HepG2 (cell line): ENCODE measurements around the gene TTLL11. TPM values are rescaled to one million over a fixed set of nuclear protein-coding genes. Genes with fewer than 3 reads are reported as not detected.

Experiments used
- ATAC-seq: fragments of 200-7000 bp; cut with Tn5 transposase; 3 replicates; pipeline ENCODE4 v1.9.1; 2020; ENCODE audit warnings: mild to moderate bottlenecking, moderate library complexity
- BruUV-seq: library from RNA; stranded (reverse); fragments of 400-500 nt; replicated peaks from 2 replicates; lab custom pipeline; 2021; lab: Mats Ljungman, UMichigan
- CTCF ChIA-PET: fragments of 300-600 bp; formaldehyde crosslinking; extraction: SDS; loops from one replicate; lab custom pipeline; 2021; ENCODE audit warnings: low total read pairs, inconsistent platforms, low intra/inter-chr PET ratio; lab: Yijun Ruan, JAX
- POLR2A ChIA-PET: fragments of 350-600 bp; sonication (Branson Sonifier 250); formaldehyde crosslinking; loops from one replicate; lab custom pipeline; 2020; ENCODE audit warnings: antibody characterized with exemption, inconsistent platforms; lab: Yijun Ruan, JAX
- DNase-seq: peaks from one replicate; pipeline ENCODE4 v3.0.0-alpha.2; 2015; ENCODE audit warnings: low spot score
- FAIRE-seq: peaks from 3 replicates; lab custom pipeline; 2011; peaks lifted over from hg19 to GRCh38; lab: Jason Lieb, UNC
- H2AFZ ChIP-seq: one replicate; pipeline ENCODE4 v1.6.1; 2011; ENCODE audit warnings: low read length, inconsistent platforms
- H3K27ac ChIP-seq: fragments of 300-600 bp; 3 replicates; pipeline ENCODE4 v1.8.0; 2011; ENCODE audit warnings: mixed run types, mild to moderate bottlenecking, mixed read lengths, low read length, inconsistent platforms; ENCODE audit not compliant: insufficient read depth; ENCODE audit errors: extremely low read length
- H3K27me3 ChIP-seq, 2 experiments: fragments of 200-600 bp in 1 of 2; 2 replicates in 1 of 2; 3 replicates in 1 of 2; pipeline versions ENCODE4 v1.6.0 to v1.8.0; 2011; ENCODE audit warnings: low read length in 2 of 2, mild to moderate bottlenecking in 2 of 2, moderate library complexity in 2 of 2, inconsistent platforms in 1 of 2; ENCODE audit not compliant: insufficient read depth in 2 of 2, control insufficient read depth in 1 of 2
- H3K36me3 ChIP-seq, 2 experiments: fragments of 200-600 bp in 1 of 2; replicated peaks in 1 of 2; 2 replicates in 1 of 2; 3 replicates in 1 of 2; pipeline versions ENCODE4 v1.5.1 to v1.8.0; 2011; ENCODE audit warnings: low read length in 2 of 2, inconsistent platforms in 1 of 2; ENCODE audit not compliant: insufficient read depth in 2 of 2, control insufficient read depth in 1 of 2
- H3K4me1 ChIP-seq: 2 replicates; pipeline ENCODE4 v1.5.1; 2012; ENCODE audit warnings: low read length, inconsistent platforms; ENCODE audit not compliant: insufficient read depth
- H3K4me2 ChIP-seq: 2 replicates; pipeline ENCODE4 v1.6.0; 2011; ENCODE audit warnings: low read depth, low read length, inconsistent platforms
- H3K4me3 ChIP-seq, 3 experiments: fragments of 200-600 bp in 1 of 3; sonication (generic), shearing (Covaris generic) in 1 of 3; replicated peaks in 1 of 3; 2 replicates each; pipeline ENCODE4 v1.5.1; 2011 to 2016; ENCODE audit warnings: low read length in 3 of 3, inconsistent platforms in 2 of 3, low read depth in 2 of 3, mild to moderate bottlenecking in 2 of 3, control low read depth in 1 of 3, mixed read lengths in 1 of 3; ENCODE audit not compliant: insufficient read depth in 1 of 3
- H3K79me2 ChIP-seq: one replicate; pipeline ENCODE4 v1.6.1; 2011; ENCODE audit warnings: low read length, inconsistent platforms; ENCODE audit not compliant: insufficient read depth
- H3K9ac ChIP-seq: 2 replicates; pipeline ENCODE4 v1.6.0; 2011; ENCODE audit warnings: mild to moderate bottlenecking, low read depth, low read length, inconsistent platforms; ENCODE audit not compliant: insufficient read depth
- H3K9me3 ChIP-seq: 2 replicates; pipeline ENCODE4 v1.5.1; 2012; ENCODE audit warnings: mild to moderate bottlenecking, low read length
- H4K20me1 ChIP-seq: 2 replicates; pipeline ENCODE4 v1.6.0; 2011; ENCODE audit warnings: inconsistent platforms, mild to moderate bottlenecking, low read length, moderate library complexity; ENCODE audit not compliant: insufficient read depth
- ESRRA ChIP-seq: sonication (generic); formaldehyde crosslinking; IDR thresholded peaks from 2 replicates; pipeline ENCODE4 v1.5.1; 2020; ENCODE audit warnings: mild to moderate bottlenecking, low read depth, missing genetic modification reagents
- FOXK1 ChIP-seq: sonication (generic); formaldehyde crosslinking; IDR thresholded peaks from 2 replicates; pipeline ENCODE4 v1.4.0; 2020; ENCODE audit warnings: low read depth, missing genetic modification reagents, borderline replicate concordance
- HMGA1 ChIP-seq: sonication (generic); formaldehyde crosslinking; conservative IDR thresholded peaks from 2 replicates; pipeline ENCODE4 v1.4.0; 2020; ENCODE audit warnings: missing genetic modification reagents
- KAT2B ChIP-seq: fragments of 150-350 bp; IDR thresholded peaks from 2 replicates; pipeline ENCODE4 v1.6.1; 2014; ENCODE audit warnings: low read depth, low read length, borderline replicate concordance
- MXI1 ChIP-seq: IDR thresholded peaks from 3 replicates; pipeline ENCODE4 v1.6.1; 2012; ENCODE audit warnings: low read depth, low read length, inconsistent platforms, borderline replicate concordance
- PITX1 ChIP-seq: sonication (generic); formaldehyde crosslinking; IDR thresholded peaks from 2 replicates; pipeline ENCODE4 v1.5.1; 2020; ENCODE audit warnings: mild to moderate bottlenecking, missing genetic modification reagents
- SIX4 ChIP-seq: sonication (generic); formaldehyde crosslinking; IDR thresholded peaks from 2 replicates; pipeline ENCODE4 v1.4.0; 2020; ENCODE audit warnings: missing genetic modification reagents
- SMC3 ChIP-seq: IDR thresholded peaks from 2 replicates; pipeline ENCODE4 v1.6.1; 2011; ENCODE audit warnings: low read length, improper control_type of control experiment
- ZNF24 ChIP-seq: fragments of 450-650 bp; IDR thresholded peaks from 2 replicates; pipeline ENCODE4 v1.6.1; 2017; ENCODE audit warnings: antibody characterized with exemption, mild to moderate bottlenecking
- ZNF30 ChIP-seq: sonication (generic); formaldehyde crosslinking; IDR thresholded peaks from 2 replicates; pipeline ENCODE4 v1.5.0; 2020; ENCODE audit warnings: mild to moderate bottlenecking, missing genetic modification reagents
- ZNF44 ChIP-seq: sonication (generic); formaldehyde crosslinking; IDR thresholded peaks from 2 replicates; pipeline ENCODE4 v1.5.1; 2020; ENCODE audit warnings: mild to moderate bottlenecking, missing genetic modification reagents
- ZNF543 ChIP-seq: sonication (generic); formaldehyde crosslinking; IDR thresholded peaks from 2 replicates; pipeline ENCODE4 v1.4.0; 2020; ENCODE audit warnings: mild to moderate bottlenecking, missing genetic modification reagents
- WGBS: methylation state at CpG from one replicate; pipeline ENCODE4 v1.1.6; 2017; ENCODE audit warnings: low lambda C conversion rate; 5-methylcytosine and 5-hydroxymethylcytosine counted together
- in situ Hi-C: cut with HindIII; loops from 2 replicates; pipeline ENCODE4 v1.10.0; 2017; ENCODE audit warnings: low pct_unique_long_range_greater_than_20kb; ENCODE audit not compliant: extremely low pct_ligation_motif_present
- intact Hi-C: fragments of 100-400 bp; cut with micrococcal nuclease; formaldehyde crosslinking; loops from one replicate; pipeline ENCODE4 v1.10.0; 2022; ENCODE audit not compliant: unreplicated experiment
- polyA plus RNA-seq, 8 experiments: library from polyadenylated mRNA; depleted of rRNA in 3 of 8; stranded (reverse) in 7 of 8; unstranded in 1 of 8; fragments of >200 nt; fragmentation: Illumina TruSeq in 4 of 8; extraction: Trizol in 4 of 8; gene quantifications; 2 replicates each; pipeline versions ENCODE4 v1.2.1 to v1.2.3, GENCODE V29; 2011 to 2016; ENCODE audit warnings: low read depth in 4 of 8, missing spikeins in 1 of 8, mixed read lengths in 1 of 8; ENCODE audit not compliant: insufficient read depth in 1 of 8
- total RNA-seq, 5 experiments: library from RNA; depleted of rRNA; stranded (reverse); fragments of >200 nt; fragmentation: Illumina TruSeq; extraction: Trizol; gene quantifications; 2 replicates each; pipeline ENCODE4 v1.2.3, GENCODE V29; 2016; ENCODE audit warnings: low read depth in 1 of 5
- TF ChIP-seq, protein P1 (sequence below): sonication (generic); formaldehyde crosslinking; IDR thresholded peaks from 2 replicates; pipeline ENCODE4 v1.8.1; 2023; ENCODE audit warnings: mild to moderate bottlenecking, inconsistent platforms, moderate library complexity, missing genetic modification reagents, borderline replicate concordance
- TF ChIP-seq, protein P2 (sequence below): sonication (generic); formaldehyde crosslinking; IDR thresholded peaks from 2 replicates; pipeline ENCODE4 v1.8.0; 2022; ENCODE audit warnings: mild to moderate bottlenecking, missing genetic modification reagents, moderate library complexity
- TF ChIP-seq, protein P3 (sequence below): sonication (generic); formaldehyde crosslinking; IDR thresholded peaks from 2 replicates; pipeline ENCODE4 v1.4.0; 2020; ENCODE audit warnings: missing genetic modification reagents

TTLL11 gene
- total and polyA plus RNA-seq, 2 of the 13 experiments (the other 11 are each of a cell fraction or from before 2014, with no cell fraction given), result 4.5 to 5.2 TPM

DNA sequence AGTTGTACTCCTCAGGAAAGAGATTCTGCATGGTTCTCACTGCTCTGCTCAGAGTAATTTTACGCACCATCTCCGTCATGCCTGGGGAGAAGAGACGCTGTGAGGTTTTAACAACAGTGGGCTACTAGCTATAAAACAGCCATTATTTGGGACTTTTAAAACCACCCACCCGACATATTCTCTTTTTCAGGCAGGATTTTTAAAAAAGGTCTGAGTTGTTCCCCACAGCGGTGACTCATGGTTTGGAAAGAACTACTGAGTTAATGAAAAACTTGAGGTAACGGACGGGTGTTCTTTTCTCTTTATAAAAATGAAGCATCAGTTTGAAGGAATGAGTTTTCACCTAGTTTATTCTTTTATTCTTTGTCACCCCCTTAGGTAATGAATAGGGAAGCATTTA is 61.3 kb downstream of the TTLL11 start:
- no TSS peak for BruUV-seq
- Histone ChIP-seq H3K9ac (no peak overlapping the region), H3K36me3 (no peaks in the 10 kb centered on the region), H4K20me1 (no peaks in the 10 kb centered on the region), H3K4me1 (no peaks in the 10 kb centered on the region), H3K27ac (no peak overlapping the region), H3K4me2 (no peak overlapping the region), H3K4me3 (no peak overlapping the region), H3K9me3 (no peaks in the 10 kb centered on the region), H3K79me2 (no peaks in the 10 kb centered on the region), H3K27me3 (no peaks in the 10 kb centered on the region), H2AFZ (no peak overlapping the region)
- in situ Hi-C loops, result no loop called here
- intact Hi-C loops, result no loop called here
- ChIA-PET POLR2A (no interaction called here), CTCF (no interaction called here)
- FAIRE-seq (no peak), ATAC-seq (no peak), DNase-seq (no peak)
- TF ChIP-seq, protein P1, sequence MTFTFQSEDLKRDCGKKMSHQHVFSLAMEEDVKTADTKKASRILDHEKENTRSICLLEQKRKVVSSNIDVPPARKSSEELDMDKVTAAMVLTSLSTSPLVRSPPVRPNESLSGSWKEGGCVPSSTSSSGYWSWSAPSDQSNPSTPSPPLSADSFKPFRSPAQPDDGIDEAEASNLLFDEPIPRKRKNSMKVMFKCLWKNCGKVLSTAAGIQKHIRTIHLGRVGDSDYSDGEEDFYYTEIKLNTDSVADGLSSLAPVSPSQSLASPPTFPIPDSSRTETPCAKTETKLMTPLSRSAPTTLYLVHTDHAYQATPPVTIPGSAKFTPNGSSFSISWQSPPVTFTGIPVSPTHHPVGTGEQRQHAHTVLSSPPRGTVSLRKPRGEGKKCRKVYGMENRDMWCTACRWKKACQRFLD, result no peak
- TF ChIP-seq, protein P2, sequence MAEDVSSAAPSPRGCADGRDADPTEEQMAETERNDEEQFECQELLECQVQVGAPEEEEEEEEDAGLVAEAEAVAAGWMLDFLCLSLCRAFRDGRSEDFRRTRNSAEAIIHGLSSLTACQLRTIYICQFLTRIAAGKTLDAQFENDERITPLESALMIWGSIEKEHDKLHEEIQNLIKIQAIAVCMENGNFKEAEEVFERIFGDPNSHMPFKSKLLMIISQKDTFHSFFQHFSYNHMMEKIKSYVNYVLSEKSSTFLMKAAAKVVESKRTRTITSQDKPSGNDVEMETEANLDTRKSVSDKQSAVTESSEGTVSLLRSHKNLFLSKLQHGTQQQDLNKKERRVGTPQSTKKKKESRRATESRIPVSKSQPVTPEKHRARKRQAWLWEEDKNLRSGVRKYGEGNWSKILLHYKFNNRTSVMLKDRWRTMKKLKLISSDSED, result no peak
- no peak for TF ChIP-seq ESRRA (CRISPR knock-in tag)
- no peak for TF ChIP-seq ZNF30 (CRISPR knock-in tag)
- no peak for TF ChIP-seq FOXK1 (CRISPR knock-in tag)
- no peak for TF ChIP-seq ZNF24
- TF ChIP-seq MXI1, result no peak
- no peak for TF ChIP-seq PITX1
- no peak for TF ChIP-seq SMC3
- no peak for TF ChIP-seq ZNF543 (CRISPR knock-in tag)
- no peak for TF ChIP-seq HMGA1 (CRISPR knock-in tag)
- no peak for TF ChIP-seq SIX4 (CRISPR knock-in tag)
- TF ChIP-seq KAT2B, result no peak
- no peak for TF ChIP-seq ZNF44 (CRISPR knock-in tag)
- TF ChIP-seq, protein P3, sequence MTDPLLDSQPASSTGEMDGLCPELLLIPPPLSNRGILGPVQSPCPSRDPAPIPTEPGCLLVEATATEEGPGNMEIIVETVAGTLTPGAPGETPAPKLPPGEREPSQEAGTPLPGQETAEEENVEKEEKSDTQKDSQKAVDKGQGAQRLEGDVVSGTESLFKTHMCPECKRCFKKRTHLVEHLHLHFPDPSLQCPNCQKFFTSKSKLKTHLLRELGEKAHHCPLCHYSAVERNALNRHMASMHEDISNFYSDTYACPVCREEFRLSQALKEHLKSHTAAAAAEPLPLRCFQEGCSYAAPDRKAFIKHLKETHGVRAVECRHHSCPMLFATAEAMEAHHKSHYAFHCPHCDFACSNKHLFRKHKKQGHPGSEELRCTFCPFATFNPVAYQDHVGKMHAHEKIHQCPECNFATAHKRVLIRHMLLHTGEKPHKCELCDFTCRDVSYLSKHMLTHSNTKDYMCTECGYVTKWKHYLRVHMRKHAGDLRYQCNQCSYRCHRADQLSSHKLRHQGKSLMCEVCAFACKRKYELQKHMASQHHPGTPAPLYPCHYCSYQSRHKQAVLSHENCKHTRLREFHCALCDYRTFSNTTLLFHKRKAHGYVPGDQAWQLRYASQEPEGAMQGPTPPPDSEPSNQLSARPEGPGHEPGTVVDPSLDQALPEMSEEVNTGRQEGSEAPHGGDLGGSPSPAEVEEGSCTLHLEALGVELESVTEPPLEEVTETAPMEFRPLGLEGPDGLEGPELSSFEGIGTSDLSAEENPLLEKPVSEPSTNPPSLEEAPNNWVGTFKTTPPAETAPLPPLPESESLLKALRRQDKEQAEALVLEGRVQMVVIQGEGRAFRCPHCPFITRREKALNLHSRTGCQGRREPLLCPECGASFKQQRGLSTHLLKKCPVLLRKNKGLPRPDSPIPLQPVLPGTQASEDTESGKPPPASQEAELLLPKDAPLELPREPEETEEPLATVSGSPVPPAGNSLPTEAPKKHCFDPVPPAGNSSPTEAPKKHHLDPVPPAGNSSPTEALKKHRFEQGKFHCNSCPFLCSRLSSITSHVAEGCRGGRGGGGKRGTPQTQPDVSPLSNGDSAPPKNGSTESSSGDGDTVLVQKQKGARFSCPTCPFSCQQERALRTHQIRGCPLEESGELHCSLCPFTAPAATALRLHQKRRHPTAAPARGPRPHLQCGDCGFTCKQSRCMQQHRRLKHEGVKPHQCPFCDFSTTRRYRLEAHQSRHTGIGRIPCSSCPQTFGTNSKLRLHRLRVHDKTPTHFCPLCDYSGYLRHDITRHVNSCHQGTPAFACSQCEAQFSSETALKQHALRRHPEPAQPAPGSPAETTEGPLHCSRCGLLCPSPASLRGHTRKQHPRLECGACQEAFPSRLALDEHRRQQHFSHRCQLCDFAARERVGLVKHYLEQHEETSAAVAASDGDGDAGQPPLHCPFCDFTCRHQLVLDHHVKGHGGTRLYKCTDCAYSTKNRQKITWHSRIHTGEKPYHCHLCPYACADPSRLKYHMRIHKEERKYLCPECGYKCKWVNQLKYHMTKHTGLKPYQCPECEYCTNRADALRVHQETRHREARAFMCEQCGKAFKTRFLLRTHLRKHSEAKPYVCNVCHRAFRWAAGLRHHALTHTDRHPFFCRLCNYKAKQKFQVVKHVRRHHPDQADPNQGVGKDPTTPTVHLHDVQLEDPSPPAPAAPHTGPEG (CRISPR knock-in tag), result no peak
- 92% methylated on average over 7 of the region's 7 CpGs for WGBS
